ENCODE results near the gene ZDHHC14. TPM values are rescaled to one million over a fixed set of nuclear protein-coding genes. Genes with fewer than 3 reads are reported as not detected.

The ZDHHC14 gene
- total RNA-seq, 1 experiment from 2014 or later = 3.2 TPM

DNA sequence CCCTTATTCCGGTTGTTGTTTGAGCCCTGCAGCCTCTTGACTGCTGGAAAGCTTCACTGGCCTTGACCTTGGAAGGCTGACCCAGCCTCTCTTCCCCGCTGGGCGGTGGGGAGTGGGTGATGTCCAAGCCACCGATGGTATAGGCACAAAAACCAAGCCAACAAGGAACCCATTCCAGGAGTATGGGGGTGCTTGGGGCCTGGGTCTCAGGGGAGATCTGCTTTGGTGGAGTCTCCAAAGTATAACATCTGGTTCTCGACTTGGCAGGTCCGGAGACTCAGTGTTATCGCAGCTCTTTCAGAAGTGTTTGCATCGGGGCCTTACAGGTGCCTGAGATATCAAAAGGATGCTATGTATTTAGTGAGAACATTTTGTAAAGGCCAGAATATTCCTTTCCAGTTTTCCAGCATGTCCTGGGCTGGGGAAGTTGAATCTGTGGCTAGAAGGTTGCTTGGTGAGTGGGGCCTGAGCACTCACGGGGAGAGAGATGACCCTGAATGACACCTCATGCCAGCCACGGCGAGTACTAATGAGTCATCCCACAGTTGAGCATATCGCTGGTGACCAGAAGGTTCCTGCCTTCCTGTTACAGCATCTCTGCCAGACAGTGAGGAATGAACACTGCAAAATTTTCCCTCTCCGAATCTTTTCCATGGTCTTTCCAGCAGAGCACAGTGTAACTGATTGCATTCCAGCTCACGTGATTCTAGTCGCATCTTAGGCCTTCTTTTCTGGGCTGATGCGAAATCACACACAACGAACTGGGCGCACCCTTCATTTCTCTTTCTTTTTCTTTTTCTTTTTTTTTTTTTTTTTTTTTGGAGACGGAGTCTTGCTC is 133.9 kb downstream of the ZDHHC14 start:
- intact Hi-C loops (cut with micrococcal nuclease; ENCODE audit: unreplicated experiment) = no loop called here
- Histone ChIP-seq H3K27me3 (replicated peaks; ENCODE audit: insufficient read depth, low read depth, low read length, poor library complexity) (no peaks in the 10 kb centered on the region), H3K36me3 (ENCODE audit: insufficient read depth, low read length, poor library complexity, severe bottlenecking) (no peaks in the 10 kb centered on the region), H3K4me1 (ENCODE audit: insufficient read depth, low read length, poor library complexity, severe bottlenecking) (no peaks in the 10 kb centered on the region), H3K27ac (ENCODE audit: low read depth, low read length, poor library complexity, severe bottlenecking) (no peak overlapping the region), H3K4me3 (ENCODE audit: low read depth, low read length, poor library complexity, severe bottlenecking) (no peak overlapping the region), H3K9me3 (ENCODE audit: low read depth, low read length, poor library complexity, severe bottlenecking) (no peaks in the 10 kb centered on the region)
- ChIA-PET CTCF (no interaction called here), POLR2A (ENCODE audit: low non-redundant PET) (no interaction called here)
- no TSS peak for BruUV-seq (replicated peaks)
- TF ChIP-seq CTCF (conservative IDR thresholded peaks at IDR 0.05; ENCODE audit: low read depth, low read length) = no peak
- no peak for TF ChIP-seq EZH2 (IDR thresholded peaks at IDR 0.05; ENCODE audit: borderline replicate concordance, low read depth, low read length, poor library complexity, severe bottlenecking)
- no peak for DNase-seq (ENCODE audit: low spot score)

- DNase-seq (ENCODE audit: low spot score) = no peak
- intact Hi-C loops (cut with micrococcal nuclease; ENCODE audit: unreplicated experiment) = no loop called here
- BruUV-seq (replicated peaks) = no TSS peak
- Histone ChIP-seq H3K36me3 (ENCODE audit: insufficient read depth, low read length, poor library complexity, severe bottlenecking) (no peaks in the 10 kb centered on the region), H3K27ac (ENCODE audit: low read depth, low read length, poor library complexity, severe bottlenecking) (no peak overlapping the region), H3K27me3 (replicated peaks; ENCODE audit: insufficient read depth, low read depth, low read length, poor library complexity) (no peaks in the 10 kb centered on the region), H3K4me1 (ENCODE audit: insufficient read depth, low read length, poor library complexity, severe bottlenecking) (no peaks in the 10 kb centered on the region), H3K4me3 (ENCODE audit: low read depth, low read length, poor library complexity, severe bottlenecking) (no peak overlapping the region), H3K9me3 (ENCODE audit: low read depth, low read length, poor library complexity, severe bottlenecking) (no peaks in the 10 kb centered on the region)
- CTCF ChIA-PET = no interaction called here
- POLR2A ChIA-PET (ENCODE audit: low non-redundant PET) = no interaction called here
- TF ChIP-seq EZH2 (IDR thresholded peaks at IDR 0.05; ENCODE audit: borderline replicate concordance, low read depth, low read length, poor library complexity, severe bottlenecking) (no peak), CTCF (conservative IDR thresholded peaks at IDR 0.05; ENCODE audit: low read depth, low read length) (no peak)
Observed at GRCh38 chr6:157516319-157517026, 135.5 kb downstream of the ZDHHC14 start.

DNA sequence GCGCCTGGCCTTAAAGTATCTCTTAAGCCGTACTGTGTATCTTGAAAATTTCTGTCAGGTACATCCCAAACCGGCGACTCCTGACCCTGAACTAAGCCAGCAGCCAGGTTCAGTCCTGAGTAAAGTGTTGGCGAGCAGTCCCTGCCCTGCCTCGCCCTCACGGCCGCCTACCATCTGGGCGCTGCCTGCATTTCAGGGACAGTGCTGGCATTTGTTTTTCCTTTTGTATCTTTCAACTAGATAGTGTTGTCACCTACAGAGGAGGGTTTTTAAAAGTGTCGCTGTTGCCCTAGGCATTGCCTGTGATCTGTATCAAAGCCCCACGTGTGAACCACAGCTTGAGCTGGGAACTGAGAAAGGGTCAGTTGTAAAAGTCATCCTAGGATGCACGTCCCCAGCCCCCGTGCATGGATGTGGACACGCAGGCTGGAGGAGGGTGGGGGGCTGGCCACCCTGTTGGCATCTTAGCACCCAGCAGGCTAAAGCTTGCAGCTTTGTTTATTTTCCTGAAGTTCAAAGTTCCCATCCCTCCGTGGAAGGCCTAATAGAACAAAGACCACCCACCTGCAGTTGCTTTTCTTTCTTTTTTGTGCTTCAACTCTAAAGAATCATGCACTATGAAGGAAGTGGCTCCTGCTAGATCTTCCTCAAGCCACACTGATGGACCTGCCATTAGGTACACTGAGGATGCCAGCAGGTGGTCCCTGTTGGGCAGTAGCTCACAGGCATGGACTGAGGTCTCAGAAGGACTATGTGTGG is 136.8 kb downstream of the ZDHHC14 start:
- Histone ChIP-seq H3K36me3 (ENCODE audit: insufficient read depth, low read length, poor library complexity, severe bottlenecking) (no peaks in the 10 kb centered on the region), H3K4me1 (ENCODE audit: insufficient read depth, low read length, poor library complexity, severe bottlenecking) (no peaks in the 10 kb centered on the region), H3K4me3 (ENCODE audit: low read depth, low read length, poor library complexity, severe bottlenecking) (no peak overlapping the region), H3K27ac (ENCODE audit: low read depth, low read length, poor library complexity, severe bottlenecking) (no peak overlapping the region), H3K9me3 (ENCODE audit: low read depth, low read length, poor library complexity, severe bottlenecking) (no peaks in the 10 kb centered on the region), H3K27me3 (replicated peaks; ENCODE audit: insufficient read depth, low read depth, low read length, poor library complexity) (no peaks in the 10 kb centered on the region)
- POLR2A ChIA-PET (ENCODE audit: low non-redundant PET) = no interaction called here
- no TSS peak for BruUV-seq (replicated peaks)
- intact Hi-C loops (cut with micrococcal nuclease; ENCODE audit: unreplicated experiment) = no loop called here
- TF ChIP-seq EZH2 (IDR thresholded peaks at IDR 0.05; ENCODE audit: borderline replicate concordance, low read depth, low read length, poor library complexity, severe bottlenecking) = no peak
- no peak for TF ChIP-seq CTCF (conservative IDR thresholded peaks at IDR 0.05; ENCODE audit: low read depth, low read length)
- DNase-seq (ENCODE audit: low spot score) = no peak
- CTCF ChIA-PET = no interaction called here

Measured in A673 (cell line).